ENCODE data around the gene DCX.
"Not testable (repeated sequence)": the region's sequence is repeated elsewhere in the genome, so short reads cannot be mapped to it uniquely, and the experiment has no call there.

The DCX gene

DNA sequence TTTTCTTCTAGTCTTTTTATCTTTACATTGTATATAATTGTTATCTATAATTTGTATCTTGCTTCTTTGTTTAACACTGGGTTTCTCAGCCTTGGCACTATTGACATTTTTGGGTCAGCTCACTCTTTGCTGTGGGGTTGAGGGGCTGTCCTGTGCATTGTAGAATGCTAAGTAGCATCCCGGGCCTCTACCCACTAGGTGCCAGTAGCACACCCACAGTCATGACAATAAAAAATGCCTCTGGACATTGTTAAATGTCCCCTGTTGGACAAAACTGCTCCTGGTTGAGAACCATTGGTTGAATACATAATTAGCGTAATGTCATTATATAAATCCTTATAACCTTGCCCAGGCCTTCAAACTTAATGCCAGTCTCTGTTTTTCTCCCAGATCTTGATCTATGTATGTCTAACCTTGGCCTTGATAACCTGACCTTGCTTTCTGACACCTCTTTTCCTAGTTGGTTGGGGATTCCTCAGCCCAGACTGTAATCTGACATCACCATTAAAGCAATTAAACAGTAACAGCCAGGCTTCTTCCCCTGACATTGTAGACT is 46.1 kb downstream of the DCX start:
- no peak for DNase-seq

DNA sequence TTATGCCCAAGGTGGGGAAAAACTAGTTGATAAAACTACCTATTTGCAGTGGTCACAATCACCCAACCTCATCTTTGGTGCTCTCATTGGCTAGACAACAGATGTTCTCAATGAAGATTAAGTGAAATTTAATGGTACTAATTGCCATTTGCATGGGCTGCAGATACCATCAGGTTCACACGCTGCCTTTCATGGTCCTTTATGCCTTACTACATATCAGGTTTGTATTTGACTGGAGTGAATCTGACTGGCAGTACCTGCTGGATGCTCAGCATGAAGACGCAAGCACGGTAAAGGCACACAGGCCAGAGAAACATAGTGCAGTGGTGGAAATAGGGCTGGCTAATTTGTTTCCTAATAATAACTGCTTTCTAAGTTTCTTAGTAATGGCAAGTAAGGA is 48.3 kb downstream of the DCX start:
- DNase-seq: no peak

DNA sequence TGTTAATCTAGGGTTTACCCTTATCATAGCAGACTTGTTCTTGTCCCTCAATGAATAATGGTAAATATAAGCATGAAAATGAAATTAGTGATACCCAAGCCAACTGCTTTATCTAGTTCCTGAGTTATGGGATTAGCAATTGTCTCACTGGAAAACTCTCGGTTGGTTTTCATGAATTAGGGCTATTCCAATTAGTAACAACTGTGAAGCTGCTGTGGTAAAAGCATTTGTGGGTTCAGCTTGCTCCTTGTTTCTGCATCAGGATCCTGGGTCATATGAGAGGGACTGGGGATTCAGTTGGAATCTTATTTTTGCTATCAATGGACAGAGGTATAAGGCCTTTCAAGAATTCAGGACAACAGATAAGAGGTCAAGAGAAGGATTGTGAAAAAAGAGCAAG is 50.2 kb downstream of the DCX start:
- DNase-seq: no peak

DNA sequence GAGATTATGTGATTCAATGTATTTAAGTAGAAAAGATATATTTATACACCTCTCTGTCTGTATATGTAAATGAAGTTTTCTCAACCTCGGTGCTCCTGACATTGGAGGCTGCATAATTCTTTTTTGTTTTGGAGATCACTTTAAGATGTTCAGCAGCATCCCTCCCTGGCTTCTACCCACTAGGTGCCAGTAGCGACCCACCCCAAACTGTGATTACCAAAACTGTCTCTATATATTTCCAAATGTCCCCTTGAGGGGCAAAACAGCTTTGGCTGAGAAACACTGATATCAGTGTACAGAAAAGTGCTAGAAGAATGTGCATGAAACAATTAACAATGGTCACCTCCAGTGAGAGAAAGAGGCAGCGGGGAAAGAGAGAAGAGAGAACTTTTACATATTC is 51.2 kb downstream of the DCX start:
- DNase-seq: no peak

DNA sequence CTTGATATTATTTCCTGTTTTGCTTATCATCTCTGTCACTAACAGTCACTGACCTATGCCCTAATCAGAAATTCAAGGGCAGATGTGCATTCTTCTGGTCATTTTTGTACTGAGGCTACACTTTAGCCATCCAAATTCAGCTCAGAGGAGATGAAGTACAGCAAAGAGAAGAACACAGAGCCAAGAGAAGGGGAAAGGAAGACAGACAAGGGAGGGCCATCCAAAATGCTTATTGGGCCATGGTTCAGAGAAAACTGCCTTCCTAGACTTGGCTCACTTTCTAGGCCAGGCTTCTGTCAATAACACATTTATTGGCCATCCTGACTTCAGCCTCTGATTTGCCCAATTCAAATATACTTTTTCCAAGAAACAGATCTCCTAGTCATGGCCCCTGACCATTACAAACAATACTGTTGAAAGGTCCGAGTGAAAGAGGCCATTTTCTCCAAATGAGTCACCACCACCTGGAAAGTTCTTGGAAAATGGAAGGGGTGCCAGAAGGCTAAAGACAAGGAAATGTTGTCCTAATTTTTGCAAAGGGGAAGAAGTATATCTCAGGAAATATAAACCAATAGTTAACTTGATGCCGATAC is 56.4 kb downstream of the DCX start:
- DNase-seq: no peak

DNA sequence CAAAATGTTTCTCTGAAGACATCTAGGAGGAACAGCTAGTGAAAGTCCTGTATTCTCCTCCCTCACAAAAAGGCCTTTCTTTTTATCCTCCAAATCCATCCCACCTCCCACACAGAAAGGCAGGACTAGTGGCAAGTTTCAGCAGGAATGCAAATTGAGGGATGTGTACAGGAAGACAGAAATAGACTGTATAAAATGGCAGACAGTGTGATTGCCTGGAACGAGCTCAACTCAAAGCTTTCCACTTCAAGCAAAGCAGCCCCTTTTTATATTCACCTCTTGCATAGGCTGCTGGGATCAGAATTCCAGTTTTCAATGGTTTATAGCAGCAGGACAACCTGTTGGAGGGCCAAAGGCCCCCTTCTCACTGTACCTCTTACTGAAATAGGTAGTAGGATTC is 57.5 kb downstream of the DCX start:
- DNase-seq: no peak

DNA sequence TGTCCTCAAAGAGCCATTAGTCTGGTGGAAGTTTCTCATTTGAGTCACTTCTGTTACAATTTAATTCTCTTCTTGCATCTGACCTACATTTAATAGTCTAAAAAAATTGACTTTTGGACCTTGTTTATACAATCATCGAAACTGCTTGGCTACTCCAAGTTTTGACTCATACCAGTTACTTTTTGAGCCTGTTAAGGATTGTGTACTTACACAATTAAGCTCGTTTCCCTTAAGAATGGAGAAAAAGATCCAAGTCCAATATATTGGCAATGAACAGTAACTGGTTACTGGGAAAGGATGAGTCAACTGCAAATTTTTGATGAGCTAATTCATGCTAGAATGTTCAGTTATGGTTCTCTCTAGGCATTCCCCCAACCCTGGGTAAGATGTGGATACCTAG is 58.2 kb downstream of the DCX start:
- no peak for DNase-seq

DNA sequence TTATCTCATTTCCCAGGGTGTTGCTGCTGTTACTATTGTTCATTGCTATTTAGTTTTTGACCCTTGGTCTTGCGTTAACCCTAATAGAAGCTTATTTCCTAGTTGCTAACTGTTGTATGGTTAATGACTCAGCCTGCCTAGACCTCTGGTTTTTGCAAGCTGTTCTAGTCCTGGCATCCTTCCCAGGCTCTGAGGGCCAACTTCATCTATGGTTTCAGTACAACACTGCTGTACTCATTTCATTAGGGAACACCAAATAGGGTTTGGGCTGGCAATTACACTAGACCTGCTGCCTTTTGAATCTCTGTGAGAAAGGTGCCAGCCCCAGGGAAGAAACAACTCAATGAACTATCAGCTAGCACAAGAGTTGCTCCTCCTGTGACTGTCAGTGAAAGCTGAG is 59.6 kb downstream of the DCX start:
- no peak for DNase-seq

DNA sequence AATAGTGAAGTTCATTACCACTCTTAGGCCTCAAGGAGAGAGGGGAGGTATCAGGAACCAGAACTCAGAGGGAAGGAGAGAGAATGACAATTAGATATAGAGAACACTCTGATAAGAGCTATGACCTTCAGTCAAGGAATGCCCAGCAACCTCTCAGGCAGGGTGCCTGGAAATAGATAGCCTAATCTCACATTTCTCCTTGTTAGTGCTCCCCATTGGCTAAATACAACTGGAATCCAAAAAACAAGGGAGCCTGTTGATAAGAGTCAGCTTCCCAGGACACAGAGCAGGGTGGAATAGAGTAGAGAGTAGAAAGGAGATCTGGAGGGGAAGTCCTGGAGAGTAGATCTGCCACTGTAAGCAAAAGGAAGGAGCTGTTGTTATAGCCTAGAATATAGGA is 62.1 kb downstream of the DCX start:
- DNase-seq: no peak

DNA sequence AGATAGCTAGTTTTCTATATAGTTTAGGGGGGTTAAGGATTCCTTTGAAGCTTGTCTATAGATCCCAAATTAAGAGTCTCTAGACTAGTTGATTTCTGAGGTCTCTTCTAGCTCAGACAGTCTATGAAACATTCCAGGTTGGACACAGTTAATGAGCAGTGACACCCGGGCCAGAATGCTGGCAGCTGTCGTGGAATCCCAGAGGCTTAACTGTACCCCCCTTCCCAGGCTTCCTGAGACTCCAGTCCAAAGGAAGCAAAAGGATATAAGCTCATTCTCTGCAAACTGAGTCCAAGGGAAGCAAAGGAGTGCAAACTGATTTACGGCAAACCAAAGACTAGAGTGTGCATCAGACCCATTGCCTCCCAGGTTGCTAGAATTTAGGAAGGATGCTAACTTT is 62.9 kb downstream of the DCX start:
- DNase-seq: no peak

DNA sequence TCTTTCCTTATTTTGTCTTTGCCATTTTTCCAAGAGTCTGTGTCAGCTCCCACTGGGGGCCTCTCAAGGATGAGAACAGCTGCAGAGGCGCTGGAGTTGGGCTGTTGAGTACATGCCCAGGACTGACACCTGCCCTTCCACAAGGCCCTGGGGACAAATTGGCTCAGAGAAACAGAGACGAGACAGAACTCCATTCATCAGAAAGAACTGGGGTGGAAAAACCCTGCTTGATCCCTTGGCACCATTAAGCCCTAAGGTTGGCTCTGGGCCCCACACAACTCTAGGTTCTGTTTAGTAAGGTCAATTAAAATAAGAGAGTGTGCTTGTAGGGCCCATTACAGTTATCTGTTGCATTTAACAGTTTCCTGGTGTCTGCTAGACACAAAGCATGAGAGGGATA is 63.6 kb downstream of the DCX start:
- no peak for DNase-seq

DNA sequence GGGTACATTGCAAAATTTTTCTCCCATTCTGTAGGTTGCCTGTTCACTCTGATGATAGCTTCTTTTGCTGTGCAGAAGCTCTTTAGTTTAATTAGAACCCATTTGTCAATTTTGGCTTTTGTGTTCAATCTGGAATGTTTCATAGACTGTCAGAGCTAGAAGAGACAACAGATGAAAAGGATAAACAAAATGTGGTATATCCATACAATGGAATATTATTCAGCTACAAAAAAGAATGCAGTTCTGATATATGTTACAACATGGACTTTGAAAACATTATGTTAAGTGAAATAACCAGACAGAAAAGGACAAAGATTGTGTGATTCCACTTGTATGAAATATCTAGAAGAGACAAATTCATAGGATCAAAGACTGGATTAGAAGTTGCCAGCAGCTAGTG is 65.8 kb downstream of the DCX start:
- DNase-seq: not testable (repeated sequence)

DNA sequence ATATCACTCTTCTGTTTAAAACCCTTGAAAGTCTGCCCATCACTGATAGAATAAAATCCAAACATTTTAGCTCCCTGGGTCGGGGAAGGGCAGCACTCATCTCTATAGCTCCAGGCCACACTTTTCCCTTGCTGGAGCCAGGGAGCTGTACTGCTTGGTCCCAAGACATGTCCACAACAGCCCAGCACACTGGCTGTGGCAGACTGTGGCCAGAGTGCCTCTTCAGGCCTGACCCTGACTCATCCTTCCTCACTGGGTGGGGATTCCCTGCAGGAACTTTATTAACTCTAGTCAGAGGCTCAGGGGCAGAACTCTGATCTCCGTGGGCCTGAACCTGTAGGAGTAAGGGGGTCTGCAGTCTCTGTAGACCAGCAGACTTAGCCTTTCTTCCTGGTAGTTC is 71.9 kb downstream of the DCX start:
- no peak for DNase-seq

DNA sequence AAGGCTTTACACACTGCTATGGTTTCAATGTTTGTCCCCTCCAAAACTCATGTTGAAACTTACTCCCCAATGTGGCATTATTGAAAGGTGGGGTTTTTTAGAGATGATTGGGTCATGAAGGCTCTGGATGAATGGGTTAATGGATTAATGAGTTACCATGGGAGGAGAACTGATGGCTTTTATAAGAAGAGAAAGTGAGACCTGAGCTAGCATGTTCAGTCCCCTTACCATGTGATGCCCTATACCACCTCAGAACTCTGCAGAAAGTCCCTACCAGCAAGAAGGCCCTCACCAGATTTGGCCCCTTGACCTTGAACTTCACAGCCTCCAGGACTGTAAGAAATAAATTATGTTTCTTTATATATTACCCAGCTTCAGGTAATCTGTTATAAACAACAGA is 72.8 kb downstream of the DCX start:
- DNase-seq: no peak

DNA sequence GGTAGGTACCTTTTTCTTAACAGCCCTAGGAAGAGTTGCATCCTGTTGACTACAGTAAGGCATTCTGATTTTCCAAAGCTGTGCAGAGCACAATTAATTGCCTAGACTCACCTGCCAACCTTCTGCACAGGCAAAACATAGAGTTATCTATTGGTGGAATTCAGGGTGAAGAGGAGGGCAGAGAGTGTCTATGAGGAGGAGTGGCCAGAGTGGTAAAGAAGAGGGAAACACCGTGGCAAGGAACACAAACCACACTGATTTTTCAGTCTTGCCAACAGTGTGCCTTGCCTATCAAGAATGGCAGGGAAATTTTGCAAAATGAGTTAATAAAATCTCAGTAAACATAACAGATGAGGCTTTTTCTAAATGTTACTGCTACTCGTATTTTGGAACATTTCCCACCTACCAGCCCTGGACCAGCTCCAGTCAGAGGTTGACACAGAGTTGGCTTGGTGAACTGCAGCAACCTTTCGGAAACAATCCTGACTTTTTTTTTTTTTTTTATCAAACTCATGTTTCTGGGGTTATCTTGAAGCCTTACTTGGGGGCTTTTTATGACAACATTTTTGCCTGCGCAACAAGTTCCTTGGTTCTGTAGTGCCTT is 73.8 kb downstream of the DCX start:
- DNase-seq: no peak

DNA sequence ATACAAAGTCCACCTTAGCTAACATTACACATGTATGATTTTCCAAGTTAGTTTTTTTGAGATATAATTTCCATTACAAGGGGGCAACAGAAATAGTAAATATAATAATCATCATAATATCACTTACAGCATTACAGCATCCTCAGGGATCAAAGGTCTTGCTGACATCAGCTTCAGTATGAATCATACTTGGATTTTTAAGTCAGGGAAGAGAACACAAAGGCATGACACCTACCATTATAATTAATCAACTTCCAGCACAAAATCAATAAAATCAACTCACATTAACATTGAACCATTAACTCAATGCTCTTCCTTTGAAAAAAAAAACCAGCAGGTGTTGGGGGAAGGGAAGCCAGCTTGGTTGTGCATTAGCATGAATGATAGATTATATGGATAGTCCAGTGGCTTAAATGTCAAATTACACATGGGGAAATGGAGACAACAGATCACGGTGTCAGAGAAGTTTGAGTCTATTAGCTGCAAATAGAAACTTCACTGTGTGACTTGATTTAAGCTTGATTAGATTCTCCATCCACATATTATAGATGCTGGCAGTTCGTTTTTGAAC is 74.8 kb downstream of the DCX start:
- no peak for DNase-seq

DNA sequence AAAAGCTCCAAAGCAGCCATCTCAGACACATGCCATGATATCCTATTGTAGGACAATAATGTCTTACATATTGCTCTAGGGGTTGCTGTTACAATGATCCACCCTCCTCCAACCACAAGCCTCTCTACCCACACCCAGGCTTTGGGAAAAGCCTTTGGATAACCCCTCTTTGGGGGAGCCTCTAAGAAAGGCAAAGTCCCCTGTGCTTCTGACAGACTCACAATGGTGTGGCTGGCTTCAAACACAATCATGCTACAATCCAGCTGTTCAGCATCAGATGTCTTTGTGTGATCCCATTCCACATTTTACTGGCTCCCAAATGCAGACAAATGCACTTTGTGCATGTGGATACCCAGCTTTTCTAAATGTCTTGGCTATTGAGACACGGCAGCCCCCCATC is 75.9 kb downstream of the DCX start:
- no peak for DNase-seq

DNA sequence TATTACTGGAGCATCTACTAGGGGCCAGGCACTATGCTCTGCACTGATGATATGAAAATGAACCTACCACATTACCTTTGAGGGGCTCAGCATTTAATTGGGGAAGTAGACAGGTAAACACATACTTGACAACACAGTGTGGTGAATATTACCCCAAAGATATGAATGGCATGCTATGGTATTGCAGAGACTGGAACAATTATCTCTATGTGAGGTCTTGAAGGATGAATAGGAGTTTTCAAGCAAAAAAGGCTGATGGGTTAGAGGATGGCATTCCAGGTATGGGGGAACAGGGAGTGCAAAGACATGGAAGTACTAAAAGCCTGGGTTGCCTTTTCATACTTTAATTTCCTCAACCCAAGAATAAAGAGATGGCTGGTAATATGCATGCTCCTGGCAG is 82.6 kb downstream of the DCX start:
- no peak for DNase-seq

DNA sequence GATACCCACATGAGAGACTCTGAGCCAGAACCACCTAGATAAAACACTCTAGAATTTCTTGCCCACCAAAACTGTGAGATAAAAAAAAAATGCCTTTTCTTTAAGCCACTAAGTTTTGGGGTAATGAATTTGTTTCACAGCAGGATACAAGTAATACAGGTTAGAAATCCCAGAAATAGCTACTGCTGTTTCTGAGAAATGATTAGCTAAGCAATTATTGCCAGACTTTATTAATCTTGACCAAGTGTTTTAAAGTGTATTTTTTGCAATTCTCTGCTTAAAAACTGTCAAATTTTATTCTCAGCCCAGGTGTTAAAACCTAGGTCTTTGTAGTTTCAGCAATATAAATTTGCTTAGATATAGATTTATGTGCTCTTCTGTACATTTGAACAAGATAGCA is 83.1 kb downstream of the DCX start:
- DNase-seq: no peak

DNA sequence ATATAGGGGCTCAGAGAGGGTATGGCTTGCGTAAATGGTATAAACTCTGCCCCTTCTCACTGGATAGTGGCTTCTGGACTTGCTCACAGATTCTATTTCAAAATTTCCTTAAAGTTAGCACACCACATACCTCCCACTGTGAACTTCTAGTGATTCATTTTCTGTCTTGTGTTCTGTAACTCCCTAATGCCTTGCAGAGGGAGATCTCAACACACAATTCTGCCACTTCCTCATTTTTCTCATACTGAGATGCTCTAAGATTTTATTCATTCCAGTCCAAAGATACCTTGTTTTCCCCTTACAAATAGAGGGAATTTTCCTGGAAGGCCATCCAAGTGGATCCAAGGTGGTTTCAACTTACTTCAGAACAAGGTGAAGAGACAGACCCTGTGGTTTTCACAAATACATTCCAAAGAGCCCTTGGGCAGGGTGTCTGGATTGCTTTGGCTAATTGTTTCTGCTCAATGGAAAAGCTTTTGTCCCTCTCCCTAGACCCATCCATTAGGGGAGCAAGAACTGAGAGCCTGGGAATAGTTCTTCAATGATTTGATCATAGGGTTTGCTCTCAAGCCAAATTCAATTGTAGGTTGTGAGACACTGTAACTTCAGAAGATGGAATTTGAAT is 89.6 kb downstream of the DCX start:
- DNase-seq: no peak

DNA sequence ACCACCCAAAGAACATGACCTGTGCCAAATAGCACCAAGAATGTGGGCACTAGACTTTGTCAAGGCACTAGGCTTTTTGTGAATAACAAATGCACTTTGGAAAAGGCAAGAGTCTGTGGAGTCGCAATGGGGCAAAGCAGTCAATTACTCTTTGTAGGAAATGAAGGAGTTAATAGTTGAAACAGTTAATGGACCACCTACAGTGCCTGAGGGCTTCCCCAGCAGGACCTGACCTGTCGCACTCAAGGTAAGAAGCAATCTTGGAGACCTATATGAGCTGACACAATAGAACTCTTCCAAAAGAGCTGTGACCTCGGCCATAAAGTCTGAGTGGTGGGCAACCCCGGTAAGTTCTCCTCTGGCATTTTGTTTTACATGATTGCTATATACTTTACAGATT is 92.5 kb downstream of the DCX start:
- DNase-seq: no peak

DNA sequence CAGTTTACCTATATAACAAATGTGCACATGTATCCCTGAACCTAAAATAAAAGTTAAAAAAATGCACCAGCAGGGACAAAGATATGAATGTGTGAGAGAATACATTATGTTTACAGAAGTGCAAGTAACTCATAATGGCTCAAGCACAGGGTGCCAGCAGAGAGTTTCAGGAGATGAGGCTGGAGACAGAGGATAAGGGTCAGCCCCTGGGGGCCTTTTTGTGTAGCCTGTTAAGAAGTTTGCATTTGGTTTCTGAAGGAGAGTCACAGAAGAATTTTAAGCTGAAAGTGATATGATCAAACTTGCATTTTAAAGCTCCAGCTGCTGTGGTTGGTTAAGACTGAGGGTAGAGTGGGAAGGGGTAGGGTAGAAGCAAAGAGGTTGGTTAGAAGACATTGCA is 93.1 kb downstream of the DCX start:
- DNase-seq: no peak

DNA sequence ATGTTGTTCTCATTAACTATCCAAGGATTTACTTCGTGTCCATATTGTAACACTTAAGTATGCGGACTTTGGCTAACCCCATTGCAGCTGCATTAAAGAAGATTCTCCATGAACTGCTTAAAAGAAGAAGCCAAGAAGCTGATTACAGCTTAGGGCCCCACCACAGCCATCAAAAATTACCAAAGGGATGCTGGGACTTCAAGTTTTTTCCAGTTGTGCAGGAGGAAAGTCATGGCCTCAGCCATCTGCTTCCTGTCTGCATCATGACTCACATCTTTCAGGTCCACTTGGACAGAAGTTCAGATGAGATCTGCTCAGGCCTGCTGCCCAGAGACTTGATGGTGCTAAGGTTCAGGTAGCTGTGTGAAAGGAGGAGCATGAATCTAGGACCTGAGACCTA is 102.9 kb downstream of the DCX start:
- no peak for DNase-seq

DNA sequence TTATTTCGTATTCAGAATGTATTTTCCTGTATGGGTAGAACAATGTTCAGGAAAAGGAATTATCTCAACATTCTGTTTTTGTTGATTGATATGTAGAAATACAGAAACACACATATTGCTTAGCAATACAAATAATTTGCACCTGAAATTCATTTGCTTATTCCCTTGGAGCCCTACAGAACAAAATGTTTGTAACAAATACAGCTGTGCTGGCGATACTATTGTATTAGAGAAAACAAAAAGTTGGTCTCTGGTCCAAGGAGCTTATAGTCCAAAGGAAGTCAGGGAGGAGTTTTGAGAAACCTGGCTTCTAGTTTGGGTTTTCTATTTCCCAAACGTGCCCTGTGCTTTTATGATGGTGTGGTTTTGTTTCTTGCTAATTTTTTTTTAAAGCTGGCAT is 104.0 kb downstream of the DCX start:
- no peak for DNase-seq
